SU-DHL-6 (cell line): Measurements from ENCODE around the gene CLTCL1.

Source experiments
- CTCF ChIP-seq: fragments of 200-600 bp; sonication (generic); IDR thresholded peaks from one replicate; pipeline ENCODE4 v1.5.1; 2017; ENCODE audit warnings: antibody characterized with exemption, mild to moderate bottlenecking, low read length, moderate library complexity; ENCODE audit not compliant: insufficient read depth, poor library complexity, severe bottlenecking
- EZH2phosphoT487 ChIP-seq: fragments of 200-600 bp; sonication (generic), shearing (Covaris generic); conservative IDR thresholded peaks from 2 replicates; pipeline ENCODE4 v1.6.1; 2018; ENCODE audit warnings: mild to moderate bottlenecking, antibody characterized with exemption, low read length, moderate library complexity, mixed read lengths

- TF ChIP-seq CTCF (no peak), EZH2phosphoT487 (no peak)
Measured at GRCh38 chr22:19142394-19142793, 149.1 kb downstream of the CLTCL1 start.
